HepG2 (cell line): ENCODE data around the gene WDR6. TPM values are rescaled to one million over a fixed set of nuclear protein-coding genes. Genes with fewer than 3 reads are reported as not detected.

Source experiments
- ATAC-seq: fragments of 200-7000 bp; cut with Tn5 transposase; 3 replicates; pipeline ENCODE4 v1.9.1; 2020; ENCODE audit warnings: mild to moderate bottlenecking, moderate library complexity
- BruUV-seq: library from RNA; stranded (reverse); fragments of 400-500 nt; replicated peaks from 2 replicates; lab custom pipeline; 2021; lab: Mats Ljungman, UMichigan
- CTCF ChIA-PET: fragments of 300-600 bp; formaldehyde crosslinking; extraction: SDS; loops from one replicate; lab custom pipeline; 2021; ENCODE audit warnings: low total read pairs, inconsistent platforms, low intra/inter-chr PET ratio; lab: Yijun Ruan, JAX
- POLR2A ChIA-PET: fragments of 350-600 bp; sonication (Branson Sonifier 250); formaldehyde crosslinking; loops from one replicate; lab custom pipeline; 2020; ENCODE audit warnings: antibody characterized with exemption, inconsistent platforms; lab: Yijun Ruan, JAX
- DNase-seq: peaks from one replicate; pipeline ENCODE4 v3.0.0-alpha.2; 2015; ENCODE audit warnings: low spot score
- FAIRE-seq: peaks from 3 replicates; lab custom pipeline; 2011; peaks lifted over from hg19 to GRCh38; lab: Jason Lieb, UNC
- H2AFZ ChIP-seq: one replicate; pipeline ENCODE4 v1.6.1; 2011; ENCODE audit warnings: low read length, inconsistent platforms
- H3K27ac ChIP-seq: fragments of 300-600 bp; 3 replicates; pipeline ENCODE4 v1.8.0; 2011; ENCODE audit warnings: mixed run types, mild to moderate bottlenecking, mixed read lengths, low read length, inconsistent platforms; ENCODE audit not compliant: insufficient read depth; ENCODE audit errors: extremely low read length
- H3K27me3 ChIP-seq, 2 experiments: fragments of 200-600 bp in 1 of 2; 2 replicates in 1 of 2; 3 replicates in 1 of 2; pipeline versions ENCODE4 v1.6.0 to v1.8.0; 2011; ENCODE audit warnings: low read length in 2 of 2, mild to moderate bottlenecking in 2 of 2, moderate library complexity in 2 of 2, inconsistent platforms in 1 of 2; ENCODE audit not compliant: insufficient read depth in 2 of 2, control insufficient read depth in 1 of 2
- H3K36me3 ChIP-seq, 2 experiments: fragments of 200-600 bp in 1 of 2; replicated peaks in 1 of 2; 2 replicates in 1 of 2; 3 replicates in 1 of 2; pipeline versions ENCODE4 v1.5.1 to v1.8.0; 2011; ENCODE audit warnings: low read length in 2 of 2, inconsistent platforms in 1 of 2; ENCODE audit not compliant: insufficient read depth in 2 of 2, control insufficient read depth in 1 of 2
- H3K4me1 ChIP-seq: 2 replicates; pipeline ENCODE4 v1.5.1; 2012; ENCODE audit warnings: low read length, inconsistent platforms; ENCODE audit not compliant: insufficient read depth
- H3K4me2 ChIP-seq: 2 replicates; pipeline ENCODE4 v1.6.0; 2011; ENCODE audit warnings: low read depth, low read length, inconsistent platforms
- H3K4me3 ChIP-seq, 3 experiments: fragments of 200-600 bp in 1 of 3; sonication (generic), shearing (Covaris generic) in 1 of 3; replicated peaks in 1 of 3; 2 replicates each; pipeline ENCODE4 v1.5.1; 2011 to 2016; ENCODE audit warnings: low read length in 3 of 3, inconsistent platforms in 2 of 3, low read depth in 2 of 3, mild to moderate bottlenecking in 2 of 3, control low read depth in 1 of 3, mixed read lengths in 1 of 3; ENCODE audit not compliant: insufficient read depth in 1 of 3
- H3K79me2 ChIP-seq: one replicate; pipeline ENCODE4 v1.6.1; 2011; ENCODE audit warnings: low read length, inconsistent platforms; ENCODE audit not compliant: insufficient read depth
- H3K9ac ChIP-seq: 2 replicates; pipeline ENCODE4 v1.6.0; 2011; ENCODE audit warnings: mild to moderate bottlenecking, low read depth, low read length, inconsistent platforms; ENCODE audit not compliant: insufficient read depth
- H3K9me3 ChIP-seq: 2 replicates; pipeline ENCODE4 v1.5.1; 2012; ENCODE audit warnings: mild to moderate bottlenecking, low read length
- H4K20me1 ChIP-seq: 2 replicates; pipeline ENCODE4 v1.6.0; 2011; ENCODE audit warnings: inconsistent platforms, mild to moderate bottlenecking, low read length, moderate library complexity; ENCODE audit not compliant: insufficient read depth
- BHLHE40 ChIP-seq: IDR thresholded peaks from 2 replicates; pipeline ENCODE4 v1.6.1; 2011; ENCODE audit warnings: low read length, improper control_type of control experiment
- CHD4 ChIP-seq: fragments of 200-600 bp; sonication (generic); IDR thresholded peaks from 2 replicates; pipeline ENCODE4 v1.7.0; 2017; ENCODE audit warnings: mild to moderate bottlenecking, low read length, borderline replicate concordance
- CREB1 ChIP-seq, 2 experiments: fragments of 450-650 bp in 1 of 2; IDR thresholded peaks; 2 replicates each; pipeline ENCODE4 v1.6.1; 2016 to 2017; ENCODE audit warnings: control low read depth in 1 of 2, mild to moderate bottlenecking in 1 of 2, missing compliant biosample characterization in 1 of 2, missing genetic modification characterization in 1 of 2
- CSRNP1 ChIP-seq: sonication (generic); formaldehyde crosslinking; IDR thresholded peaks from 2 replicates; pipeline ENCODE4 v1.8.1; 2023; ENCODE audit warnings: mild to moderate bottlenecking, missing genetic modification reagents
- HNRNPLL ChIP-seq: fragments of 200-400 bp; formaldehyde crosslinking; IDR thresholded peaks from 2 replicates; pipeline ENCODE4 v1.6.1; 2017; ENCODE audit warnings: mild to moderate bottlenecking, low read depth, low read length; ENCODE audit not compliant: poor library complexity, severe bottlenecking
- MAFK ChIP-seq, 2 experiments: IDR thresholded peaks in 1 of 2; conservative IDR thresholded peaks in 1 of 2; 2 replicates each; pipeline ENCODE4 v1.6.1; 2011; ENCODE audit warnings: improper control_type of control experiment in 2 of 2, low read length in 2 of 2
- NPAS2 ChIP-seq: sonication (generic); formaldehyde crosslinking; IDR thresholded peaks from 2 replicates; pipeline ENCODE4 v1.8.0; 2022; ENCODE audit warnings: mild to moderate bottlenecking, missing genetic modification reagents, borderline replicate concordance
- PHF5A ChIP-seq: IDR thresholded peaks from one replicate; pipeline ENCODE4 v1.6.1; 2018; ENCODE audit warnings: low read depth, missing genetic modification reagents; ENCODE audit not compliant: unreplicated experiment
- POLR2A ChIP-seq, 2 experiments: IDR thresholded peaks; 2 replicates each; pipeline ENCODE4 v1.6.1; 2011; ENCODE audit warnings: low read depth in 2 of 2, low read length in 2 of 2, mild to moderate bottlenecking in 1 of 2, moderate library complexity in 1 of 2; ENCODE audit not compliant: insufficient read depth in 1 of 2
- POLR2G ChIP-seq: fragments of 200-400 bp; formaldehyde crosslinking; IDR thresholded peaks from 2 replicates; pipeline ENCODE4 v1.6.1; 2018; ENCODE audit warnings: mild to moderate bottlenecking, low read depth, low read length, moderate library complexity
- RAD51 ChIP-seq: fragments of 450-650 bp; IDR thresholded peaks from 2 replicates; pipeline ENCODE4 v1.6.1; 2016; ENCODE audit warnings: borderline replicate concordance
- RCOR2 ChIP-seq: IDR thresholded peaks from 2 replicates; pipeline ENCODE4 v1.6.1; 2016; ENCODE audit warnings: missing biosample characterization, missing genetic modification reagents
- SMARCC2 ChIP-seq: fragments of 450-650 bp; IDR thresholded peaks from 2 replicates; pipeline ENCODE4 v1.6.1; 2017; ENCODE audit warnings: antibody characterized with exemption, mild to moderate bottlenecking
- ZBTB7B ChIP-seq: sonication (generic); formaldehyde crosslinking; IDR thresholded peaks from 2 replicates; pipeline ENCODE4 v1.4.0; 2020; ENCODE audit warnings: missing genetic modification reagents
- ZKSCAN1 ChIP-seq: fragments of 150-350 bp; IDR thresholded peaks from 2 replicates; pipeline ENCODE4 v1.6.1; 2014; ENCODE audit warnings: low read length
- ZNF362 ChIP-seq: sonication (generic); formaldehyde crosslinking; IDR thresholded peaks from 2 replicates; pipeline ENCODE4 v1.4.0; 2020; ENCODE audit warnings: missing genetic modification reagents, mild to moderate bottlenecking, borderline replicate concordance
- ZNF484 ChIP-seq: sonication (generic); formaldehyde crosslinking; IDR thresholded peaks from 2 replicates; pipeline ENCODE4 v1.5.1; 2020; ENCODE audit warnings: mild to moderate bottlenecking, low read depth, missing genetic modification reagents, borderline replicate concordance
- ZNF557 ChIP-seq: sonication (generic); formaldehyde crosslinking; IDR thresholded peaks from 2 replicates; pipeline ENCODE4 v1.4.0; 2020; ENCODE audit warnings: missing genetic modification reagents
- ZNF639 ChIP-seq: conservative IDR thresholded peaks from 2 replicates; pipeline ENCODE4 v1.6.1; 2018; ENCODE audit warnings: missing genetic modification reagents
- ZNF740 ChIP-seq: sonication (generic); formaldehyde crosslinking; IDR thresholded peaks from 2 replicates; pipeline ENCODE4 v1.4.0; 2020; ENCODE audit warnings: missing genetic modification reagents
- WGBS: methylation state at CpG from one replicate; pipeline ENCODE4 v1.1.6; 2017; ENCODE audit warnings: low lambda C conversion rate; 5-methylcytosine and 5-hydroxymethylcytosine counted together
- in situ Hi-C: cut with HindIII; loops from 2 replicates; pipeline ENCODE4 v1.10.0; 2017; ENCODE audit warnings: low pct_unique_long_range_greater_than_20kb; ENCODE audit not compliant: extremely low pct_ligation_motif_present
- intact Hi-C: fragments of 100-400 bp; cut with micrococcal nuclease; formaldehyde crosslinking; loops from one replicate; pipeline ENCODE4 v1.10.0; 2022; ENCODE audit not compliant: unreplicated experiment
- polyA plus RNA-seq, 8 experiments: library from polyadenylated mRNA; depleted of rRNA in 3 of 8; stranded (reverse) in 7 of 8; unstranded in 1 of 8; fragments of >200 nt; fragmentation: Illumina TruSeq in 4 of 8; extraction: Trizol in 4 of 8; gene quantifications; 2 replicates each; pipeline versions ENCODE4 v1.2.1 to v1.2.3, GENCODE V29; 2011 to 2016; ENCODE audit warnings: low read depth in 4 of 8, missing spikeins in 1 of 8, mixed read lengths in 1 of 8; ENCODE audit not compliant: insufficient read depth in 1 of 8
- total RNA-seq, 5 experiments: library from RNA; depleted of rRNA; stranded (reverse); fragments of >200 nt; fragmentation: Illumina TruSeq; extraction: Trizol; gene quantifications; 2 replicates each; pipeline ENCODE4 v1.2.3, GENCODE V29; 2016; ENCODE audit warnings: low read depth in 1 of 5

The WDR6 gene
- total and polyA plus RNA-seq, 2 of the 13 experiments (the other 11 are each of a cell fraction or from before 2014, with no cell fraction given): 73.4 to 139 TPM

- H3K79me2 ChIP-seq: peaks cover 24% of the 10 kb centered on the region
- TF ChIP-seq PHF5A (CRISPR knock-in tag) (no peak), POLR2G (peak; percentile 32), HNRNPLL (no peak), ZNF362 (CRISPR knock-in tag) (no peak), ZNF484 (CRISPR knock-in tag) (no peak), ZNF557 (CRISPR knock-in tag) (no peak), SMARCC2 (no peak), ZBTB7B (no peak), CREB1 (IDR thresholded peaks at IDR 0.05) (no peak), CREB1 (CRISPR knock-in tag; IDR thresholded peaks at IDR 0.05) (no peak), BHLHE40 (no peak), ZKSCAN1 (no peak), RCOR2 (no peak), NPAS2 (CRISPR knock-in tag) (no peak), ZNF740 (CRISPR knock-in tag) (no peak), MAFK (conservative IDR thresholded peaks at IDR 0.05 in 1 of 2, IDR thresholded peaks at IDR 0.05 in 1 of 2; ENCODE audit: low read length in 2 of 2) (no peak), ZNF639 (no peak), RAD51 (no peak), CHD4 (no peak), CSRNP1 (CRISPR knock-in tag) (no peak), POLR2A (IDR thresholded peaks at IDR 0.05; ENCODE audit: insufficient read depth in 1 of 2, low read depth in 2 of 2, low read length in 2 of 2) (peak in 1 of 2 experiments; percentile 25; a peak in 1 of 4 replicates)
Measured at GRCh38 chr3:49016414-49017228, 9.4 kb downstream of the WDR6 start.

More at GRCh38 chr3:49016414-49017228, 9.4 kb downstream of the WDR6 start:
- no peaks in the 10 kb centered on the region for H3K9me3 ChIP-seq
- ChIA-PET CTCF (no interaction called here), POLR2A (interaction anchor here (1.7 to 11.1 kb wide), 5 partner anchors 7 to 77 kb away, joined by 8 to 280 read pairs (median 10); partner anchors contain the start of genes IMPDH2, QRICH1 and WDR6)
- H3K4me2 ChIP-seq: peak overlapping the region; percentile 89; the same call in 1 of the 2 replicates
- H3K4me1 ChIP-seq: peaks cover 23% of the 10 kb centered on the region
- intact Hi-C loops: no loop called here
- H3K4me3 ChIP-seq: no peak overlapping the region
- no peak overlapping the region for H3K9ac ChIP-seq
- in situ Hi-C loops: no loop called here
- no TSS peak for BruUV-seq
- H2AFZ ChIP-seq: no peak overlapping the region
- no peak overlapping the region for H3K27ac ChIP-seq
- no peak for FAIRE-seq
- H3K27me3 ChIP-seq: no peaks in the 10 kb centered on the region; a peak in 1 of 5 replicates
- no peak for ATAC-seq
- H3K36me3 ChIP-seq: peaks cover 19 to 45% of the 10 kb centered on the region in 2 experiments
- 93% methylated on average over 5 of the region's 6 CpGs for WGBS
- peaks cover 26% of the 10 kb centered on the region; the same call in 1 of the 2 replicates for H4K20me1 ChIP-seq
- no peak for DNase-seq
